Measurements from ENCODE around the gene SDK1. TPM values are rescaled to one million over a fixed set of nuclear protein-coding genes. Genes with fewer than 3 reads are reported as not detected.
A peak's percentile ranks its signal among the peaks of the same experiment; 100 is the strongest.

SDK1 gene
- polyA plus RNA-seq (2011; rRNA removed), result 0.12 and 0.20 TPM in 2 replicates
- 0.05 and 0.09 TPM in 2 replicates for polyA plus RNA-seq (2012; cell fraction: cytosol; rRNA removed)
- 0.13 and 0.18 TPM in 2 replicates for polyA plus RNA-seq (2012; cell fraction: nucleus; rRNA removed)
- polyA plus RNA-seq (2017; fragmentation: RNase III; extraction: RNeasy Plus Mini Kit Qiagen cat#74134 plus additional on column Dnase treatment), result 0.28 to 0.65 TPM (median 0.29 TPM) in 3 replicates
- 0.25 and 0.49 TPM in 2 replicates for polyA minus RNA-seq (2011; rRNA and poly(A)+ RNA removed)

GRCh38 chr7:3300651-3301448, at the start of gene SDK1:
Gene SDK1 (plus strand): TSS chr7:3301252. CDS start chr7:3301587, 335 bp downstream.
- peak within 1 kb of the TSS; percentile 84 for H3K4me3 ChIP-seq
- peak within 1 kb of the TSS; percentile 98 for H3K4me2 ChIP-seq
- H3K9me3 ChIP-seq, result no peaks in the 10 kb centered on the region
- peak; percentile 88 to 92 for ATAC-seq
- FAIRE-seq, result no peak
- POLR2A ChIA-PET, result interaction anchor here (1.1 kb wide), 1 partner anchor 543 kb away, joined by 3 read pairs; no protein-coding TSS in a partner anchor
- H3K27ac ChIP-seq, result peak within 1 kb of the TSS; percentile 74 to 87
- DNase-seq (ENCODE audit: low read depth in 1 of 2, low spot score in 1 of 2), result peak; percentile 59 to 91
- peaks cover 8% of the 10 kb centered on the region; the same call in 1 of the 3 replicates for H3K4me1 ChIP-seq
- WGBS (ENCODE audit: missing lambda C conversion rate), result 4% methylated on average over 12 of the region's 119 CpGs
- CTCF ChIA-PET, result interaction anchor here (0.6 to 4.7 kb wide), 26 partner anchors 8 to 1163 kb away, joined by 3 to 31 read pairs (median 4); no protein-coding TSS in a partner anchor
- TF ChIP-seq USF2 (IDR thresholded peaks at IDR 0.05) (no peak), CTCF (IDR thresholded peaks at IDR 0.05) (peak; percentile 95), MAZ (IDR thresholded peaks at IDR 0.05; ENCODE audit: borderline replicate concordance, low read depth, low read length) (no peak), MAFK (IDR thresholded peaks at IDR 0.05; ENCODE audit: partially characterized antibody) (no peak), FOSL2 (IDR thresholded peaks at IDR 0.05) (no peak), FOSL2 (CRISPR knock-in tag; IDR thresholded peaks at IDR 0.05) (peak; percentile 33; the same call in 1 of the 2 replicates), CBX2 (IDR thresholded peaks at IDR 0.05; ENCODE audit: borderline replicate concordance, low read depth) (no peak), HOXB13 (CRISPR knock-in tag; IDR thresholded peaks at IDR 0.05; ENCODE audit: low read depth) (no peak), TFCP2L1 (CRISPR knock-in tag; IDR thresholded peaks at IDR 0.05) (no peak), CHD4 (IDR thresholded peaks at IDR 0.05; ENCODE audit: borderline replicate concordance) (no peak), JUNB (IDR thresholded peaks at IDR 0.05) (no peak), EP300 (IDR thresholded peaks at IDR 0.05) (no peak), RCOR1 (IDR thresholded peaks at IDR 0.05; ENCODE audit: low read depth, low read length) (no peak), TP53 (CRISPR knock-in tag; IDR thresholded peaks at IDR 0.05) (no peak), NFE2L2 (conservative IDR thresholded peaks at IDR 0.05; ENCODE audit: low read length) (no peak), EHMT2 (IDR thresholded peaks at IDR 0.05; ENCODE audit: low read depth) (no peak), HOXB5 (CRISPR knock-in tag; IDR thresholded peaks at IDR 0.05) (0 out of 2 replicates have a peak, but pooled peaks have one; percentile 14), CEBPB (IDR thresholded peaks at IDR 0.05) (no peak), ZSCAN20 (CRISPR knock-in tag; IDR thresholded peaks at IDR 0.05) (no peak), FOXS1 (CRISPR knock-in tag; IDR thresholded peaks at IDR 0.05) (peak; percentile 54; the same call in 1 of the 2 replicates), EHF (CRISPR knock-in tag; IDR thresholded peaks at IDR 0.05) (no peak), RARB (CRISPR knock-in tag; IDR thresholded peaks at IDR 0.05) (no peak), MAX (IDR thresholded peaks at IDR 0.05) (peak; percentile 93), POLR2A (IDR thresholded peaks at IDR 0.05; ENCODE audit: low read length) (no peak), HOXA7 (CRISPR knock-in tag; IDR thresholded peaks at IDR 0.05) (no peak), HEYL (CRISPR knock-in tag; IDR thresholded peaks at IDR 0.05) (no peak), BCL3 (IDR thresholded peaks at IDR 0.05) (no peak), KDM1A (IDR thresholded peaks at IDR 0.05; ENCODE audit: low read depth) (no peak), E2F6 (IDR thresholded peaks at IDR 0.05; ENCODE audit: borderline replicate concordance, low read depth) (peak; percentile 95), ZNF302 (CRISPR knock-in tag; IDR thresholded peaks at IDR 0.05) (no peak), JUN (IDR thresholded peaks at IDR 0.05) (no peak; a peak in 1 of 5 replicates), ZFP36 (IDR thresholded peaks at IDR 0.05; ENCODE audit: borderline replicate concordance, partially characterized antibody) (no peak), SREBF2 (IDR thresholded peaks at IDR 0.05) (no peak), NR3C1 (IDR thresholded peaks at IDR 0.05) (no peak), SMC3 (IDR thresholded peaks at IDR 0.05) (peak; percentile 83), PBX3 (IDR thresholded peaks at IDR 0.05) (no peak), NPAS2 (CRISPR knock-in tag; IDR thresholded peaks at IDR 0.05; ENCODE audit: borderline replicate concordance) (no peak)

All from A549 (cell line).